Measurements from ENCODE around the gene MEGF11.

The MEGF11 gene

DNA sequence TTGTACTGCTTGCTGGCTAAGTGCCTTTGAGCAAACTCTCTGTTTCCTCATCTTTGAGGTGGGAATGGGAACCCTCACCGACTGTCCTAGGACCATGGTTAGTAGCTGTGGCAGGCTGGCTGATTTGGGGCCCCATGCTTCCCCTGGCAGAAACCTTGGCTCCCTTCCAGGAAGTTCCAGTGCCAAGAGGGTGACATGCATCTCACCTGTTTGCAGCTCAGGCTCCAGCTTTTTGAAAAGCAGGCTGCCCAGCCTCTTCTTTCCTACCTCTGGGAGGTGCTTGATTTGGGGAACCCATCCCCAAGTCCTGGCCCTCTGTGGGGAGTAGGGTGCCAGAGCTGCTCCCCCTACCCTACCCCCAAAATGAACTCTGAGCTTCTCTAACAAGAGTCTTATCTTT lies 333.4 kb downstream of the MEGF11 start:
- Histone ChIP-seq H3K27ac (ENCODE audit: low read depth, low read length) (no peak overlapping the region), H3K4me1 (ENCODE audit: insufficient read depth, low read length) (no peaks in the 10 kb centered on the region), H3K4me3 (ENCODE audit: low read depth in 1 of 2, low read length in 2 of 2) (no peak overlapping the region), H3K27me3 (ENCODE audit: control insufficient read depth in 1 of 2, insufficient read depth in 2 of 2, low read length in 2 of 2) (no peaks in the 10 kb centered on the region), H3K9ac (ENCODE audit: low read length) (no peak overlapping the region), H3K36me3 (ENCODE audit: insufficient read depth, low read length) (no peaks in the 10 kb centered on the region), H3K9me3 (ENCODE audit: low read length) (no peaks in the 10 kb centered on the region)

DNA sequence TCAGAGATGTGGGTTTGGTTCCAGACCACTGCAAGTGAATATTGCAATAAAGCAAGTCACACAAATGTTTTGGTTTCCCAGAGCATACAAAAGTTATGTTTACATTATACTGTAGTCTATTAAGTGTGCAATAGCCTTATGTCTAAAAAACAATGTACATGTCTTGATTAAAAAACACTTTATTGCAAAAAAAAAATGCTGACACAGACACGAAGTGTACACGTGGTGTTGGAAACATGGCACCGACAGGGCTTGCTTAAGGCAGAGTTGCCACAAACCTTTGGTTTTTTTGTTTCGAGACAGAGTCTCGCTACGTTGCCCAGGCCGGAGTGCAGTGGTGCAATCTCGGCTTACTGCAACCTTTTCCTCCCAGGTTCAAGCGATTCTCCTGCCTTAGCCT lies 334.2 kb downstream of the MEGF11 start:
- Histone ChIP-seq H3K9me3 (ENCODE audit: low read length) (no peaks in the 10 kb centered on the region), H3K36me3 (ENCODE audit: insufficient read depth, low read length) (no peaks in the 10 kb centered on the region), H3K4me3 (ENCODE audit: low read depth in 1 of 2, low read length in 2 of 2) (no peak overlapping the region), H3K4me1 (ENCODE audit: insufficient read depth, low read length) (no peaks in the 10 kb centered on the region), H3K9ac (ENCODE audit: low read length) (no peak overlapping the region), H3K27me3 (ENCODE audit: control insufficient read depth in 1 of 2, insufficient read depth in 2 of 2, low read length in 2 of 2) (no peaks in the 10 kb centered on the region), H3K27ac (ENCODE audit: low read depth, low read length) (no peak overlapping the region)

- H3K4me3 ChIP-seq (ENCODE audit: low read depth in 1 of 2, low read length in 2 of 2): no peak overlapping the region
- H3K27ac ChIP-seq (ENCODE audit: low read depth, low read length): no peak overlapping the region
- no peak overlapping the region for H3K9ac ChIP-seq (ENCODE audit: low read length)
- no peaks in the 10 kb centered on the region for H3K27me3 ChIP-seq (ENCODE audit: control insufficient read depth in 1 of 2, insufficient read depth in 2 of 2, low read length in 2 of 2)
- H3K9me3 ChIP-seq (ENCODE audit: low read length): no peaks in the 10 kb centered on the region
- H3K36me3 ChIP-seq (ENCODE audit: insufficient read depth, low read length): no peaks in the 10 kb centered on the region
- H3K4me1 ChIP-seq (ENCODE audit: insufficient read depth, low read length): no peaks in the 10 kb centered on the region
These were observed 334.6 kb downstream of the MEGF11 start for GRCh38 chr15:65918945-65919344.

DNA sequence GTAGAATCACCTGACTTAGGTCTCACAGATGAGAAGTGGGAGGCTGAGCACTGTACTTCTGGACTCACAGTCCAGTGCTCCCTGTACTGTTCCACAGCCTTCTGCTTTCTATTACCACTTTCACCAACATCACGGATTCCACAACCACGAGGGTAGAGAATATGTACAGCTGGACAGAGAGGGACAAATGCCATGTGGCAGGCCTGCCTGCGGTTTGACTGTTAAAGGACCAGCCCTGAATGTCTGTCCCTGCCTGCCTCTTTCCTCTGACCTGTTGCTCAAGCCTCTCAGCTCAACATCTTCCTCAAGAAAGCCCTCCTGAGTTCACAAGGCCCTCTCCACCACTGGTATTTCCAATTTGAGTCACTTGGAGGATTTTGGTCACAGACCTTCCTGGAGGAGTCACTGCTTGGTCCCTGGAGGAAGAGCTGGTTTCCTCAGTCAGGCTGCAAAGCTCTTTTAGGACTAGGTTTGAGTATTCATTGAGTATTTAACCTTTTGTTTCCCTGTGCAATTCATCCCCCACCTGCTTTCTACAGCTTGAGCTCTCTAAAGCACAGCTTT lies 335.1 kb downstream of the MEGF11 start:
- no peak overlapping the region for H3K27ac ChIP-seq (ENCODE audit: low read depth, low read length)
- H3K27me3 ChIP-seq (ENCODE audit: control insufficient read depth in 1 of 2, insufficient read depth in 2 of 2, low read length in 2 of 2): no peaks in the 10 kb centered on the region

DNA sequence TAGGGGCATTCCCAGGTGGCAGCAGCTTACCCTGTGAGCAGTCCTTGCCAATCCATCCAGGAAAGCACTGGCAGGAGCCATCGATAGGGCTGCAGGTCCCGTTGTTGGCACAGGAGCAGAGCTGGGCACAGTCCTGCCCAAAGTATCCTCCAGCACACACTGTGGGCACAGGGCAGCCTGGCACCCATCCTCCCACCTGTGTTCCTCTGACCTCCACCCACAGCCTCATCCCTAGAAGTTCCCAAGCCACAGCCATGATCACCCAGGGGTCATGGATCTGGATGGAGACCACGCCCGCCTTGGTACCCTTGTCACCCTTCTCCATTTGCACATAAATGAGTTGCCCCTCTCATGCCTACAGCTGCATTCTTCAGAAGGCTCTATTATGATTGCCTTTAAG lies 335.6 kb downstream of the MEGF11 start:
- H3K27me3 ChIP-seq (ENCODE audit: control insufficient read depth in 1 of 2, insufficient read depth in 2 of 2, low read length in 2 of 2): no peaks in the 10 kb centered on the region
- no peaks in the 10 kb centered on the region for H3K4me1 ChIP-seq (ENCODE audit: insufficient read depth, low read length)
- no peak overlapping the region for H3K9ac ChIP-seq (ENCODE audit: low read length)
- H3K36me3 ChIP-seq (ENCODE audit: insufficient read depth, low read length): no peaks in the 10 kb centered on the region
- no peaks in the 10 kb centered on the region for H3K9me3 ChIP-seq (ENCODE audit: low read length)
- H3K27ac ChIP-seq (ENCODE audit: low read depth, low read length): no peak overlapping the region
- H3K4me3 ChIP-seq (ENCODE audit: low read depth in 1 of 2, low read length in 2 of 2): no peak overlapping the region

More for the DNA sequence above, 335.1 kb downstream of the MEGF11 start:
- Histone ChIP-seq H3K36me3 (ENCODE audit: insufficient read depth, low read length) (no peaks in the 10 kb centered on the region), H3K4me3 (ENCODE audit: low read depth in 1 of 2, low read length in 2 of 2) (no peak overlapping the region), H3K9ac (ENCODE audit: low read length) (no peak overlapping the region), H3K9me3 (ENCODE audit: low read length) (no peaks in the 10 kb centered on the region), H3K4me1 (ENCODE audit: insufficient read depth, low read length) (no peaks in the 10 kb centered on the region)

DNA sequence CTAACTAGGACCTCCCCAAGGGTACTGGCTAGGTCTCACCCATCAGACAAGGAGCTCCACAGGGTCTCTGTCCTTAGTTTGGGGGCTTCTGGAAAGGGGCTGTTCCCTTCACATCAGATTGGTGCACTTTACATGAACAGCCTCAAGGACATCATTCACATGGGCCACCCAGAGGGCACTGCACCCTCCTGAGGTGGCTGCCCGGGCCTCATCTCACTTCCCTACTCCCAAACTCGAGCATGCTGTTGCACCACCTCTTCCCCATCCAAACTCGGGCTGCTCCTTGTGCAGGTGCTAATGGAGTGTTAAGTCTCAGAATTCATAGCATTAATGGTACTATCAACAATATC lies 336.2 kb downstream of the MEGF11 start:
- Histone ChIP-seq H3K27ac (ENCODE audit: low read depth, low read length) (no peak overlapping the region), H3K9ac (ENCODE audit: low read length) (no peak overlapping the region), H3K36me3 (ENCODE audit: insufficient read depth, low read length) (peaks cover 3% of the 10 kb centered on the region), H3K4me1 (ENCODE audit: insufficient read depth, low read length) (no peaks in the 10 kb centered on the region), H3K27me3 (ENCODE audit: control insufficient read depth in 1 of 2, insufficient read depth in 2 of 2, low read length in 2 of 2) (no peaks in the 10 kb centered on the region), H3K4me3 (ENCODE audit: low read depth in 1 of 2, low read length in 2 of 2) (no peak overlapping the region), H3K9me3 (ENCODE audit: low read length) (no peaks in the 10 kb centered on the region)

- H3K4me1 ChIP-seq (ENCODE audit: insufficient read depth, low read length): no peaks in the 10 kb centered on the region
- H3K9me3 ChIP-seq (ENCODE audit: low read length): no peaks in the 10 kb centered on the region
- no peak overlapping the region for H3K4me3 ChIP-seq (ENCODE audit: low read depth in 1 of 2, low read length in 2 of 2)
- peaks cover 4% of the 10 kb centered on the region for H3K36me3 ChIP-seq (ENCODE audit: insufficient read depth, low read length)
- H3K9ac ChIP-seq (ENCODE audit: low read length): no peak overlapping the region
- H3K27me3 ChIP-seq (ENCODE audit: control insufficient read depth in 1 of 2, insufficient read depth in 2 of 2, low read length in 2 of 2): no peaks in the 10 kb centered on the region
- no peak overlapping the region for H3K27ac ChIP-seq (ENCODE audit: low read depth, low read length)
These were observed 336.7 kb downstream of the MEGF11 start for GRCh38 chr15:65916664-65917406.

DNA sequence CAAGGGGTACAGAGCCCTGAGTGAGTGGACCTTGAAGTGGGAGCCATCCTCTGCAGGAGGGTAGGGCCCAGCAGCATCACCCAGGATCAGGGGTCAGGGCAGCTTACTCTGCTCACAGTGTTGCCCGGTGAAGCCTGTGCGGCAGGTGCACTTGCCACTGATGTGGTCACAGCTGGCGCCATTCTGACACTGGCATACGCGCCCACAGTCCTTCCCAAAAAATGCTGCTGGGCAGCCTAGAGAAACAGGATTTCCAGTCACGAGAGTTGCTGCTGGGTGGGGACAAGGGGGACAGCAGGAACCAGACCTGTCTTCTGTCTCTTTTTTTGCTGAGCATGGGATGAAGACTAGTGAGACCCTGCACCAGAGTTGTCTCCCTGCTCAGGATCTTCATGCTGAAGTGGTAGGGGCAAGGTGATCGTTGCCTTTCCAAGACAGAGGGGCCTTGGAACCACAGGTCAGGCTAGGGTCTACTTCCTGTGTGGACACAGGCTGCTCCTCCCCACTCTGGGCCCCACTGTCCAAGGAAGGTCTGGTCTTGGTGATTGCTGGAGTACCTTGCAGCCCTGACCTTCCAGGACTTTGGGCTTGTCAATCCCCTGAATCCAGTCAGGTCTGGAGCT lies 337.4 kb downstream of the MEGF11 start:
- Histone ChIP-seq H3K4me3 (ENCODE audit: low read depth in 1 of 2, low read length in 2 of 2) (no peak overlapping the region), H3K4me1 (ENCODE audit: insufficient read depth, low read length) (no peaks in the 10 kb centered on the region), H3K9ac (ENCODE audit: low read length) (no peak overlapping the region), H3K36me3 (ENCODE audit: insufficient read depth, low read length) (peaks cover 6% of the 10 kb centered on the region), H3K9me3 (ENCODE audit: low read length) (no peaks in the 10 kb centered on the region), H3K27ac (ENCODE audit: low read depth, low read length) (no peak overlapping the region), H3K27me3 (ENCODE audit: control insufficient read depth in 1 of 2, insufficient read depth in 2 of 2, low read length in 2 of 2) (no peaks in the 10 kb centered on the region)

GRCh38 chr15:65914981-65915925 lies 338.3 kb downstream of the MEGF11 start:
- Histone ChIP-seq H3K4me3 (ENCODE audit: low read depth in 1 of 2, low read length in 2 of 2) (no peak overlapping the region), H3K36me3 (ENCODE audit: insufficient read depth, low read length) (peaks cover 14% of the 10 kb centered on the region), H3K9ac (ENCODE audit: low read length) (no peak overlapping the region), H3K27me3 (ENCODE audit: control insufficient read depth in 1 of 2, insufficient read depth in 2 of 2, low read length in 2 of 2) (no peaks in the 10 kb centered on the region), H3K9me3 (ENCODE audit: low read length) (no peaks in the 10 kb centered on the region), H3K4me1 (ENCODE audit: insufficient read depth, low read length) (no peaks in the 10 kb centered on the region), H3K27ac (ENCODE audit: low read depth, low read length) (no peak overlapping the region)

- Histone ChIP-seq H3K9ac (ENCODE audit: low read length) (no peak overlapping the region), H3K36me3 (ENCODE audit: insufficient read depth, low read length) (peaks cover 21% of the 10 kb centered on the region), H3K4me1 (ENCODE audit: insufficient read depth, low read length) (no peaks in the 10 kb centered on the region), H3K27me3 (ENCODE audit: control insufficient read depth in 1 of 2, insufficient read depth in 2 of 2, low read length in 2 of 2) (no peaks in the 10 kb centered on the region), H3K9me3 (ENCODE audit: low read length) (no peaks in the 10 kb centered on the region), H3K27ac (ENCODE audit: low read depth, low read length) (no peak overlapping the region), H3K4me3 (ENCODE audit: low read depth in 1 of 2, low read length in 2 of 2) (no peak overlapping the region)
These were observed 339.2 kb downstream of the MEGF11 start for GRCh38 chr15:65914386-65914785.

GRCh38 chr15:65913631-65914199 lies 339.8 kb downstream of the MEGF11 start:
- Histone ChIP-seq H3K4me1 (ENCODE audit: insufficient read depth, low read length) (no peaks in the 10 kb centered on the region), H3K4me3 (ENCODE audit: low read depth in 1 of 2, low read length in 2 of 2) (no peak overlapping the region)

More at GRCh38 chr15:65913631-65914199, 339.8 kb downstream of the MEGF11 start:
- Histone ChIP-seq H3K9me3 (ENCODE audit: low read length) (no peaks in the 10 kb centered on the region), H3K36me3 (ENCODE audit: insufficient read depth, low read length) (peaks cover 21% of the 10 kb centered on the region), H3K9ac (ENCODE audit: low read length) (no peak overlapping the region), H3K27ac (ENCODE audit: low read depth, low read length) (no peak overlapping the region), H3K27me3 (ENCODE audit: control insufficient read depth in 1 of 2, insufficient read depth in 2 of 2, low read length in 2 of 2) (no peaks in the 10 kb centered on the region)

Measured in muscle layer of colon (tissue), 2 donors.